ENCODE data around the gene GRID2IP.
A peak's percentile ranks its signal among the peaks of the same experiment; 100 is the strongest.

GRCh38 chr7:6447581-6448199 is 103.6 kb downstream of the GRID2IP start, which contains the start of gene DAGLB:
- no peak for TF ChIP-seq ZNF384 (IDR thresholded peaks at IDR 0.05)
- no peak for TF ChIP-seq SP1 (IDR thresholded peaks at IDR 0.05)
- no peak for TF ChIP-seq FOXM1 (IDR thresholded peaks at IDR 0.05; ENCODE audit: borderline replicate concordance)
- TF ChIP-seq NFRKB (IDR thresholded peaks at IDR 0.05), result no peak
- TF ChIP-seq BHLHE40 (IDR thresholded peaks at IDR 0.05; ENCODE audit: borderline replicate concordance), result no peak
- TF ChIP-seq FOXK2 (IDR thresholded peaks at IDR 0.05), result no peak
- TF ChIP-seq TARDBP (IDR thresholded peaks at IDR 0.05), result no peak
- peak; percentile 7; the same call in 1 of the 2 replicates for TF ChIP-seq L3MBTL2 (conservative IDR thresholded peaks at IDR 0.05)
- TF ChIP-seq PKNOX1 (IDR thresholded peaks at IDR 0.05), result no peak
- TF ChIP-seq LEF1 (IDR thresholded peaks at IDR 0.05; ENCODE audit: borderline replicate concordance), result no peak
- no peak for TF ChIP-seq ARNT (IDR thresholded peaks at IDR 0.05)
- TF ChIP-seq ELF4 (IDR thresholded peaks at IDR 0.05), result no peak
- TF ChIP-seq SUZ12 (IDR thresholded peaks at IDR 0.05), result no peak
- no peak for TF ChIP-seq CTBP1 (IDR thresholded peaks at IDR 0.05; ENCODE audit: borderline replicate concordance)

Data from HEK293T (cell line).